SK-N-SH (cell line): Measurements from ENCODE around the gene DAB2IP. TPM values are rescaled to one million over a fixed set of nuclear protein-coding genes. Genes with fewer than 3 reads are reported as not detected.

Experiments
- CTCF ChIA-PET: fragments of 300-600, 350-600 bp; formaldehyde crosslinking; extraction: SDS; loops from one replicate; lab custom pipeline; 2021; lab: Yijun Ruan, JAX
- POLR2A ChIA-PET: fragments of 350-600 bp; sonication (Branson Sonifier 250); formaldehyde crosslinking; extraction: SDS; loops from one replicate; lab custom pipeline; 2020; ENCODE audit warnings: antibody characterized with exemption, inconsistent platforms; lab: Yijun Ruan, JAX
- DNase-seq: peaks from one replicate; pipeline ENCODE4 v3.0.0; 2012
- H2AFZ ChIP-seq: fragments of 200-600 bp; sonication (generic); 2 replicates; pipeline ENCODE4 v1.8.1; 2016; ENCODE audit warnings: antibody characterized with exemption, mild to moderate bottlenecking, low read depth
- H3F3A ChIP-seq: fragments of 200-600 bp; sonication (generic); replicated peaks from 2 replicates; pipeline ENCODE3; 2016; ENCODE audit warnings: antibody characterized with exemption, mild to moderate bottlenecking; ENCODE audit not compliant: insufficient read depth
- H3K27ac ChIP-seq, 2 experiments: fragments of 200-500 bp in 1 of 2; fragments of 200-600 bp in 1 of 2; sonication (Bioruptor generic) in 1 of 2; sonication (generic), shearing (Covaris generic) in 1 of 2; 2 replicates each; pipeline versions ENCODE4 v1.5.1 to v1.6.1; 2014 to 2016; ENCODE audit warnings: low read depth in 2 of 2, inconsistent platforms in 1 of 2, low read length in 1 of 2, mild to moderate bottlenecking in 1 of 2, mixed read lengths in 1 of 2
- H3K27me3 ChIP-seq: fragments of 200-600 bp; sonication (generic), shearing (Covaris generic); 2 replicates; pipeline ENCODE4 v1.6.1; 2016; ENCODE audit warnings: mixed run types; ENCODE audit not compliant: insufficient read depth
- H3K36me3 ChIP-seq, 2 experiments: fragments of 200-500 bp in 1 of 2; fragments of 200-600 bp in 1 of 2; sonication (Bioruptor generic) in 1 of 2; sonication (generic) in 1 of 2; replicated peaks in 1 of 2; 2 replicates each; pipeline versions ENCODE3 to v1.5.1; 2014 to 2016; ENCODE audit warnings: low read length in 1 of 2, mild to moderate bottlenecking in 1 of 2; ENCODE audit not compliant: insufficient read depth in 2 of 2, control insufficient read depth in 1 of 2
- H3K4me1 ChIP-seq, 2 experiments: fragments of 200-500 bp in 1 of 2; fragments of 200-600 bp in 1 of 2; sonication (Bioruptor generic) in 1 of 2; sonication (generic), shearing (Covaris generic) in 1 of 2; 2 replicates each; pipeline versions ENCODE4 v1.5.1 to v1.6.1; 2014 to 2016; ENCODE audit warnings: low read depth in 1 of 2, low read length in 1 of 2, mixed run types in 1 of 2; ENCODE audit not compliant: insufficient read depth in 2 of 2, control insufficient read depth in 1 of 2
- H3K4me2 ChIP-seq: fragments of 200-600 bp; sonication (generic), shearing (Covaris generic); 2 replicates; pipeline ENCODE4 v1.6.1; 2017; ENCODE audit warnings: mixed run types
- H3K4me3 ChIP-seq, 2 experiments: fragments of 200-500 bp in 1 of 2; fragments of 200-600 bp in 1 of 2; sonication (Bioruptor generic) in 1 of 2; sonication (generic), shearing (Covaris generic) in 1 of 2; 2 replicates each; pipeline versions ENCODE4 v1.5.1 to v1.8.1; 2014 to 2016; ENCODE audit warnings: low read depth in 2 of 2, inconsistent platforms in 1 of 2, low read length in 1 of 2, mild to moderate bottlenecking in 1 of 2, mixed read lengths in 1 of 2, moderate library complexity in 1 of 2
- H3K79me2 ChIP-seq: fragments of 200-600 bp; sonication (generic); 2 replicates; pipeline ENCODE4 v1.8.1; 2017; ENCODE audit warnings: mild to moderate bottlenecking; ENCODE audit not compliant: insufficient read depth
- H3K9ac ChIP-seq: fragments of 200-600 bp; sonication (generic); 2 replicates; pipeline ENCODE4 v1.6.1; 2017; ENCODE audit warnings: mixed run types
- H3K9me2 ChIP-seq: fragments of 200-600 bp; sonication (generic); 2 replicates; pipeline ENCODE4 v1.6.1; 2017; ENCODE audit warnings: mixed run types
- H3K9me3 ChIP-seq: fragments of 200-600 bp; sonication (generic); 2 replicates; pipeline ENCODE4 v1.6.1; 2017; ENCODE audit warnings: mixed run types, mild to moderate bottlenecking, moderate library complexity
- H4K20me1 ChIP-seq: fragments of 200-600 bp; sonication (generic); 2 replicates; pipeline ENCODE4 v1.6.1; 2017; ENCODE audit warnings: mild to moderate bottlenecking, mixed run types; ENCODE audit not compliant: insufficient read depth
- CHD2 ChIP-seq: fragments of 150-350 bp; IDR thresholded peaks from 2 replicates; pipeline ENCODE4 v1.6.1; 2018; ENCODE audit warnings: low read length; ENCODE audit not compliant: partially characterized antibody
- EP300 ChIP-seq, 2 experiments: IDR thresholded peaks; 2 replicates each; pipeline versions ENCODE4 v1.4.0 to v1.6.1; 2012; ENCODE audit warnings: borderline replicate concordance in 1 of 2, low read depth in 1 of 2, low read length in 1 of 2
- EZH2phosphoT487 ChIP-seq: fragments of 200-600 bp; sonication (generic); IDR thresholded peaks from 2 replicates; pipeline ENCODE4 v1.6.1; 2017; ENCODE audit warnings: low read depth, mixed run types, mild to moderate bottlenecking, antibody characterized with exemption, moderate library complexity, borderline replicate concordance
- FOXJ3 ChIP-seq: sonication (generic); formaldehyde crosslinking; IDR thresholded peaks from 2 replicates; pipeline ENCODE4 v1.5.1; 2020; ENCODE audit warnings: mild to moderate bottlenecking, missing genetic modification reagents
- GABPA ChIP-seq: IDR thresholded peaks from 2 replicates; pipeline ENCODE4 v1.4.0; 2012; ENCODE audit warnings: low read depth, mild to moderate bottlenecking
- GATA2 ChIP-seq: sonication (generic); formaldehyde crosslinking; IDR thresholded peaks from 2 replicates; pipeline ENCODE4 v1.5.0; 2020; ENCODE audit warnings: mild to moderate bottlenecking, missing genetic modification reagents
- NFIC ChIP-seq: IDR thresholded peaks from 2 replicates; pipeline ENCODE4 v1.4.0; 2012; ENCODE audit warnings: borderline replicate concordance
- NRF1 ChIP-seq: IDR thresholded peaks from 2 replicates; pipeline ENCODE4 v1.6.1; 2012; ENCODE audit warnings: low read depth, mild to moderate bottlenecking, low read length
- RAD21 ChIP-seq: IDR thresholded peaks from 2 replicates; pipeline ENCODE4 v1.6.1; 2012; ENCODE audit warnings: mild to moderate bottlenecking, low read length
- RFX5 ChIP-seq: IDR thresholded peaks from 2 replicates; pipeline ENCODE4 v1.6.1; 2012; ENCODE audit warnings: mild to moderate bottlenecking, improper control_type of control experiment, low read length
- TEAD4 ChIP-seq: IDR thresholded peaks from 2 replicates; pipeline ENCODE4 v1.4.0; 2012; ENCODE audit warnings: mild to moderate bottlenecking, borderline replicate concordance; ENCODE audit not compliant: insufficient read depth
- YY1 ChIP-seq: IDR thresholded peaks from 2 replicates; pipeline ENCODE4 v1.4.0; 2012; ENCODE audit warnings: low read depth, mild to moderate bottlenecking
- ZBTB33 ChIP-seq: IDR thresholded peaks from 2 replicates; pipeline ENCODE4 v1.4.0; 2012; ENCODE audit warnings: low read depth, borderline replicate concordance
- WGBS: methylation state at CpG from one replicate; pipeline ENCODE4 v1.1.6; 2017; ENCODE audit warnings: low lambda C conversion rate; 5-methylcytosine and 5-hydroxymethylcytosine counted together
- polyA plus RNA-seq, 3 experiments: library from polyadenylated mRNA; depleted of rRNA; stranded (reverse); fragments of >200 nt; gene quantifications; 2 replicates each; pipeline ENCODE4 v1.2.3, GENCODE V29; 2012
- TF ChIP-seq, protein P1 (sequence below): fragments of 200-600 bp; sonication (generic); IDR thresholded peaks from 2 replicates; pipeline ENCODE4 v1.6.1; 2017; ENCODE audit warnings: antibody characterized with exemption, mild to moderate bottlenecking, moderate library complexity
- TF ChIP-seq, protein P2 (sequence below): IDR thresholded peaks from 2 replicates; pipeline ENCODE4 v1.4.0; 2012; ENCODE audit warnings: low read depth, borderline replicate concordance

Gene DAB2IP
- polyA plus RNA-seq, 1 of the 3 experiments (the other 2 are of a cell fraction): 21.4 TPM

DNA sequence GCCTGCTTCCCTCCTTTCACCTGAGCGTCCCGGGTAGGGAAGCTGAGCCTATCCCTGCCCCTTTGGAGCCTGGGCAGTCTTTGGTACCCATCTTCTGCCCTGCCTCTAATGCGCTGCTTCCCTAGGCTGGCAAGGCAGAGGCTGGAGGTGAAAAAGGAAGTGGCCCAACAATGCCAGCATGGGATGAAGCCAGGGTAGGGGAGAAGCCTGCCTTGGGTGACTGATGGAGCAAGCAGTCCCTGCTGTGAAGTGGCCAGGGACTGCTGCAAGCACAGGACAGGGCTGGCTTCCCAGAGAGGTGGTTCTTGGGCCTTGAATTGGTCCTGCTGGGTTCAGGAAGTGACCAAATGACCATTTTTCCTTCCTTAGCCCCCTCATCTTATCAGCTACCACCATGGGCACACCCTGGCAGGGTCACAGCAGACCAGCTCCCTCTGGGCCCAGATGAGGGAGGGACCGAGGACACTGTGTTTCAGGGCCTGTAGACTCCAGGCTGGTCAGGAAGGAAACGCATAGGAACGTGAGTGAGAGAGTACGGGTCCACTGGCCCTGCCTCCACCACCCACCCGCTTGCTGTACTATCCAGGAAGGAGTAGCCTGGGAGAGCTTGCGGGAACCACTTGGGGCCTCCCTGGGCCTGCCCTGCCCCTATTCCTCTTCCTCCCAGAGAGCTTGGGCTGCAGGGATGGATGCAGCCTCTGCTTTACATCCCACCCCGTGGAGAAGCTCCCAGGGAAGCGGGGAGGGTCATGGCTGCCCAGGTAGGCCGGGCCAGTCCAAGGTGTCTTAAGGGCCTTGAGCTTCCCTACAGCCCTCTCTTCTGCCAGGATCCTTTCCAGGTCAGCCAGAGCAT lies 102.6 kb downstream of the DAB2IP start (continued):
- TF ChIP-seq, protein P1, sequence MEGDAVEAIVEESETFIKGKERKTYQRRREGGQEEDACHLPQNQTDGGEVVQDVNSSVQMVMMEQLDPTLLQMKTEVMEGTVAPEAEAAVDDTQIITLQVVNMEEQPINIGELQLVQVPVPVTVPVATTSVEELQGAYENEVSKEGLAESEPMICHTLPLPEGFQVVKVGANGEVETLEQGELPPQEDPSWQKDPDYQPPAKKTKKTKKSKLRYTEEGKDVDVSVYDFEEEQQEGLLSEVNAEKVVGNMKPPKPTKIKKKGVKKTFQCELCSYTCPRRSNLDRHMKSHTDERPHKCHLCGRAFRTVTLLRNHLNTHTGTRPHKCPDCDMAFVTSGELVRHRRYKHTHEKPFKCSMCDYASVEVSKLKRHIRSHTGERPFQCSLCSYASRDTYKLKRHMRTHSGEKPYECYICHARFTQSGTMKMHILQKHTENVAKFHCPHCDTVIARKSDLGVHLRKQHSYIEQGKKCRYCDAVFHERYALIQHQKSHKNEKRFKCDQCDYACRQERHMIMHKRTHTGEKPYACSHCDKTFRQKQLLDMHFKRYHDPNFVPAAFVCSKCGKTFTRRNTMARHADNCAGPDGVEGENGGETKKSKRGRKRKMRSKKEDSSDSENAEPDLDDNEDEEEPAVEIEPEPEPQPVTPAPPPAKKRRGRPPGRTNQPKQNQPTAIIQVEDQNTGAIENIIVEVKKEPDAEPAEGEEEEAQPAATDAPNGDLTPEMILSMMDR: no peak
- TF ChIP-seq CHD2: no peak
- TF ChIP-seq NFIC: no peak
- no peak for TF ChIP-seq GATA2 (CRISPR knock-in tag)

GRCh38 chr9:121754655-121755436 lies 103.4 kb downstream of the DAB2IP start:
- H2AFZ ChIP-seq: no peak overlapping the region
- H4K20me1 ChIP-seq: peaks cover 59% of the 10 kb centered on the region
- no peak overlapping the region for H3K4me3 ChIP-seq
- 89% methylated on average over 10 of the region's 15 CpGs for WGBS
- TF ChIP-seq NRF1 (no peak), RAD21 (no peak), TEAD4 (no peak), GATA2 (CRISPR knock-in tag) (no peak), ZBTB33 (no peak), FOXJ3 (CRISPR knock-in tag) (no peak), EZH2phosphoT487 (no peak), YY1 (no peak), EP300 (IDR thresholded peaks at IDR 0.05; ENCODE audit: borderline replicate concordance in 1 of 2, low read depth in 1 of 2, low read length in 1 of 2) (no peak), RFX5 (no peak), GABPA (no peak), NFIC (no peak)
- TF ChIP-seq, protein P2, sequence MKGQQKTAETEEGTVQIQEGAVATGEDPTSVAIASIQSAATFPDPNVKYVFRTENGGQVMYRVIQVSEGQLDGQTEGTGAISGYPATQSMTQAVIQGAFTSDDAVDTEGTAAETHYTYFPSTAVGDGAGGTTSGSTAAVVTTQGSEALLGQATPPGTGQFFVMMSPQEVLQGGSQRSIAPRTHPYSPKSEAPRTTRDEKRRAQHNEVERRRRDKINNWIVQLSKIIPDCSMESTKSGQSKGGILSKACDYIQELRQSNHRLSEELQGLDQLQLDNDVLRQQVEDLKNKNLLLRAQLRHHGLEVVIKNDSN: no peak
- TF ChIP-seq, protein P1: no peak
- H3K9me3 ChIP-seq: no peaks in the 10 kb centered on the region
- H3K27ac ChIP-seq: no peak overlapping the region; a peak in 1 of 4 replicates
- H3K27me3 ChIP-seq: no peaks in the 10 kb centered on the region
- peaks cover 0 to 26% of the 10 kb centered on the region in 2 experiments; a peak in 2 of 4 replicates for H3K4me1 ChIP-seq
- no peak overlapping the region for H3K9ac ChIP-seq
- H3K4me2 ChIP-seq: no peak overlapping the region
- ChIA-PET POLR2A (no interaction called here), CTCF (interaction anchor here (1.0 kb wide), 2 partner anchors 11 to 40 kb away, joined by 3 read pairs; no protein-coding TSS in a partner anchor)
- H3K36me3 ChIP-seq: peaks cover 0 to 27% of the 10 kb centered on the region in 2 experiments
- peaks cover 27% of the 10 kb centered on the region; the same call in 1 of the 2 replicates for H3K79me2 ChIP-seq
- no peak for DNase-seq
- H3F3A ChIP-seq: no peaks in the 10 kb centered on the region
- H3K9me2 ChIP-seq: no peaks in the 10 kb centered on the region
